HTERT RPE-1 (cell line): ENCODE measurements around the gene HOXC9.

Source experiments
- in situ Hi-C: fragments of 300-500 bp; cut with MboI; formaldehyde crosslinking; loops from 4 replicates; pipeline ENCODE4 v1.14.3; 2020; ENCODE audit warnings: low sequenced_read_pairs

The HOXC9 gene

DNA sequence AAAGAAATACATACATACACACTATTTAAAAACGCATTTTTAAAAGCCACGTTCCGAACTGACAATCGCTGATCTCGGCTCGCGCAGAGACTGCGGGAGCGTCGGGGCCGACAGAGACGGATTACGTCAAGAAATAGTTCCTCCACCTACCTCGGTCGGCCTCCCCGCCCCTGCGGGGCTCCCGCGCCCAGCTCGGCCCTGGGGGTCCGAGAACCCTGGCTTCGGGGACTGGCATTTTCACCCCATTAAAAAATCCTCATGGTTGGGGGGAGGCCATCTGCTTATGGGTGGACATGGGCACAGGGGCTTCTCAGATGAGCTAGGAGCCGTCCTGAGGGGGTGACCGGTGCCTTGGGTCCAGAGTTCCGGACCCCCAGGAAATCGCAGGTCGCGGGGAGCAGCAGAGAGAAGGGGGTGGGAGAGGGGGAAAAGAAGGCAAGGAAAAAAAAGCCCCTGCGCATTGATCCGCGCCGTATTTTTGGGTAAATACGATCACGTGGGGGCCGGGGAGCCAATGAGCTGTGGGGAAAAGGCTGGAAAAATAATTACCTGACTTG is 324 bp upstream of the HOXC9 start:
- in situ Hi-C loops = loop anchor here (25.0 kb wide), 1 partner anchor 213 kb away; no protein-coding TSS in a partner anchor

DNA sequence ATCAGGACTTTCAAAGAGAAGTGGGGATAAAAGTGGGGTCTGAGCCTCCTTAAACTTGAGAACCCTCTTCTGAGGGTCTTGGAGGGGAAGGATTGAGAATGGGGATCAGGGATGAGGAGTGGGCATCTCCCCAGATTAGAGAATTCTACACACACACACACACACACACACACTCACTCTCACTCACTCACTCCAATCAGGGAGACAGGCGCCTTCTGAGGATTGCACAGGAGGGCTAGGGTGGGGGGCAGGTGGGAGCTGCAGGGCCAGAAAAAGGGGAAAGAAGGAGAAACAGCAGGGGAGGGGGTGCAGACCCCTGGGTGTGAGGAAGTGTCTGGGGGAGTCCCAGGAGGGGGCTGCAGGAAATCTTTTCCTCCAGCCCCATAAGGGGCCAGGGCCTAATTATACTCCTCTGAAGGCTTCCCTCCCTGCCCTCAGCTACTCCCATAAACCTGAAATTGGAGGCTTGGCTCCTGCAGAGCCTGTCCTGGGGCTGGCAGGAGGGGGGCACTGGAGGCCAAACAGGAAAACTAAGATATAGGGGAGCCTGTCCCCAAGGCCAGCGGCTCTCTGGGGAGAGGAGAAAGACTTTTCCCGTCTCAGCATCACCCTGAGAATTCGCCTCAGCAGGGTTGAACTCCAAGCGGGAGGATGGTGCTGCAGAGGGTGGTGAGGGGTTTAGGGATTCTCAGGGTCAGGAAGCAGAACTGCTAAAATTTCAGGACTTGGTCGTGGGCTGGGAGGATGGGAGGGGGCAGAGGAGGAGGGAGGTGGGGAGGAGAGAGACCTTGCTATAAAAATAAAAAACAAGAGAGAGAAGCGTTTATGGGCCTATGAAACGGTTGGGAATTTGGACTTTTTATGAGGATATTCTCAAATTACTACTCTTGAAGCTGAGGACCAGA is 1.6 kb downstream of the HOXC9 start:
- in situ Hi-C loops = loop anchor here (25.0 kb wide), 1 partner anchor 211 kb away; no protein-coding TSS in a partner anchor

DNA sequence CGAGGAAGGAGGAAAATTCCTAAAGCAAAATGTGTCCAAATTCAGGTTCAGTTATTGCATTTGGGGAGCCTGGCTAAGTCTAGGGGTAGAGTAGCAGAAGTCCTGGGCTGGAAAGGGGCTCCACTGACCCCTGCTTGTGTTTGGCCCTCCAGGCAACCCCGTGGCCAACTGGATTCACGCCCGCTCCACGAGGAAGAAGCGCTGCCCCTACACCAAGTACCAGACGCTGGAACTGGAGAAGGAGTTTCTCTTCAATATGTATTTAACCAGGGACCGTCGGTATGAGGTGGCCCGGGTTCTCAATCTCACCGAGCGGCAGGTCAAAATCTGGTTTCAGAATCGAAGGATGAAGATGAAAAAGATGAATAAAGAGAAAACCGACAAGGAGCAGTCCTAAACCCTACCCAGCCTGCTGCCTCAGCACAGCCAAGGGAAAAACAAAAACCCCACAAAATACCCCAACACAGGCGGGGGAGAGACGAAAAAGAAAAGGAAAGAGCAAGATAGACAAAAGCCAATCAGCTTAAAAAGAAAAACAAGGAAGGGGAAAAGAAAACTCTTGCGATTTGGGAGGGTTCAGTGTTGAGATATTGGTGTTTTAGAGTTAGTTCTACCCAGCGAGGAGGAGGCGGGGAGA is 2.4 kb downstream of the HOXC9 start:
- in situ Hi-C loops = loop anchor here (25.0 kb wide), 1 partner anchor 210 kb away; no protein-coding TSS in a partner anchor

DNA sequence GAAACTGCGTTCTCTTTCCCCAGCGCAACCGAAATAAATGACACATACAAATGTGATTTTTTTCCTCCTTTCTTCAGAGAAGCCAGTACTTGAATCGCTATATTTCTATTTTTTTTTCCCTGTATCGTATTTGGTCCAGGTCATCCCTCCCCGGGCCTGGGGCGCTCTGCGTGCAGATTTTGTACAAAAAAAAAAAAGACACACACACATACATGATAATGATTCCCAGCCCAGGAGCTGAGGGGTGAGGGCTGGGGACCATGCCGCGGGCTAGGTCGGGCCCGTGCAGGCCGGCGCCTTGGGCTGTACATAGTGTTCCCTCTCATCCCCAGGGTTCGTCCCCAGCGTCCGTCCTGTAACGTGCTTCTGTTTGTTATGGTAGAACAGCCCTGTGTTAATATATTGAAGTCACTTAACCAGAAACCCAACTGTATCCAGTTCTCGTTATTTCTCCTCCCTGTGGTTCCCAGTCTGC is 3.0 kb downstream of the HOXC9 start:
- in situ Hi-C loops = loop anchor here (25.0 kb wide), 1 partner anchor 209 kb away; no protein-coding TSS in a partner anchor

DNA sequence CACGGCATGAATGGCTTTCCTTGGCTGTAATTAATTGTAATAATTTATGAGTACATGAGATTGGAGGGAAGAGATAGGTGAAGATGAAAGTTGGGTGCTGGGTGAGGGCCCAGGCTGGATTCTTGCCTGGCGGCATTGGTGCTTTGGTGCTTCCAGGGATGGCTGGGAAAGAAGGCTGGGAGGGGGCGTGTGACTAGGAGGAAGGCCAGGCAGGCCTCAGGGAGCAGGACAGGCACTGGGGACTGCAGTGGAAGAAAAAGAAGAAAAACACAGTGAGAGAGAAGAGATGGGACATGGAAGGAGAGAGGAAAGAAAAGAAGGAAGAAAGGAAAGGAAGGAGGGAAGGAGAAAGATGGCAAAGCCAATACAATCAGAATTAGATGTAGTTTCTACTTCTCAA is 3.7 kb downstream of the HOXC9 start:
- in situ Hi-C loops = loop anchor here (25.0 kb wide), 1 partner anchor 209 kb away; no protein-coding TSS in a partner anchor

DNA sequence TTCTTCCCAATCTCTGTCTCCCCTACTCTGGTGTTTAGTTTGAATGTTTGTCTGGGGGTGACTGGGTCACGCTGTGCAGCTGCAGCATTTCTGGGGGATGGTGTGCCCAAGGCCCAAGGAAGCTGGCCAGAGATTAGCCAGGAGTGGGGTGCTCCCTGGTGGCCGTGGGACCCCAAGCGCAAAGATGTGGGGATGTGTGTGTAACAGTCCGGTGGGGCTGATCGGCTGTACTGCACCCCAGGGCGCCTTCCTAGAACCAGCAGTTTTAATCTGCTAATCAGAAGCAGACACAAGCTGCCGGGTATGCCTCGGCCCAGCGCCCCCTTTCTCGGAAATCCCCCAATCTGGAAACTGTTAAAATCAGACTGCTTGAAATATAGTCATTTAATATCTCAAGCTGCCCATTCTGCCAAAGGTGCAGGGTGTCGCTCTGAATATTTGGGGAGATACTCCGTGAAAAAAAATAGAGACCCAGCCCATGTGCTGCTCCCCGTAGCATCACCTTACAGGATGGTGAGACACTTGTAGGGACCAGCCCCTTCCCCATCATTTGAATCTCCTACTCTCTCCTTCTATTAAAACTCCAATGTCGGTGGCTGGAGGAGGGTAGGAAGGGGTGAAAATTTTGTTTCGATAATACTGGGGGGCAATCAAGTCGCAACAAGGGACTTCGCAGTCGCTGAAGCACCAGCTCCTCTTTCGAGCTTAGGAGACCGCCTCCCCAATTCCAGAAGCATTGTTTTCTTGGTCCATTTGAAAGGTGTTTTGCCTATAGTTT is 4.3 kb downstream of the HOXC9 start:
- in situ Hi-C loops = loop anchor here (25.0 kb wide), 1 partner anchor 208 kb away; no protein-coding TSS in a partner anchor

DNA sequence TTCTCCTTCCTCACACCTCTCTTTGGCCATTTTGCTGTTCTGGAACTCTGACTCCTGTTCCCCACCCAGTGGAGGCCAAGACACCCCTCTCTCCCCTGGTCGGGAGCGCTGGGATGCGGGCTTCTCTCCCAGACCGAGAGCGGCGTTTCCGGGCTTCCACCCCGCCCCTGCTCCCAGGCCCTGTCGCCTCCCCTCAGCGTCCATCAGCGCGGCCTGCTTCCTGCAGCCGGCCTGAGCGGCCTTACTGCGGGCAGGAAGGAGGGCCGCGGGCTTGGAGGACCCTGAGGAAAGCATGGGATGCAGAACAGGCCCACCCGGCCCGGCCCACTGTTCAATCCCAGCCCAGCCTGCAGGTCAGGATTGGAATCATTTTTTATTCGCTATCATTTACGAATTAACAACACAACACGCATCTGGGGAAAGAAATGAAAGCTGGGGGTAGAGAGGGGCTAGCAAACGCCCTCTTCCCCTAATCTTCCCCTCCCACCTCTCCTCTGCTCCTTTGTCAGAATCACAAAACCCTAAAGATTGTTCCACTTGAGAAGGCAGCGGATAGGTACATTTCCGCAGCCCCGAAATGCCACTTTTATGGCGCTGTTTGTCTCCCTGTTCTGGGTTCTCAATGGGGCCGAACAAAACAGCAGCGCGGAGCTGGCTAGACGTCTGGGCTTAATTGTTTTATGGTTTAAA is 5.0 kb downstream of the HOXC9 start:
- in situ Hi-C loops = loop anchor here (25.0 kb wide), 1 partner anchor 207 kb away; no protein-coding TSS in a partner anchor

DNA sequence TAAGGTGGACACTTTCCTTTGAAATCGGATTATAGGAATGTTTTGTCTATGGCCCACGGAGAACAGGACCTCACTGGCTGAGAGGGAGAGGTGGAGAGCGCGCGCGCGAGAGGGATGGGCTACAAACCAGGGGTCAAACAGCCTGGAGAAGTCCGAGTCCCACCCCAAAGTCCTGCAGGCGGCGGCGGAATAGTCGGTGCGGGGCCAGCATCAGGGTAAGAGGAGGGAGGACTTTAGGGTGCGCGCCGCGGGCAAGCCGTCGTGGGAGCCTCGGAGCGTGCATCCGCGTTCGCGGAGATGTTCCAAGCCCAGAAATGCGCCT is 5.5 kb downstream of the HOXC9 start:
- in situ Hi-C loops = loop anchor here (25.0 kb wide), 1 partner anchor 207 kb away; no protein-coding TSS in a partner anchor

DNA sequence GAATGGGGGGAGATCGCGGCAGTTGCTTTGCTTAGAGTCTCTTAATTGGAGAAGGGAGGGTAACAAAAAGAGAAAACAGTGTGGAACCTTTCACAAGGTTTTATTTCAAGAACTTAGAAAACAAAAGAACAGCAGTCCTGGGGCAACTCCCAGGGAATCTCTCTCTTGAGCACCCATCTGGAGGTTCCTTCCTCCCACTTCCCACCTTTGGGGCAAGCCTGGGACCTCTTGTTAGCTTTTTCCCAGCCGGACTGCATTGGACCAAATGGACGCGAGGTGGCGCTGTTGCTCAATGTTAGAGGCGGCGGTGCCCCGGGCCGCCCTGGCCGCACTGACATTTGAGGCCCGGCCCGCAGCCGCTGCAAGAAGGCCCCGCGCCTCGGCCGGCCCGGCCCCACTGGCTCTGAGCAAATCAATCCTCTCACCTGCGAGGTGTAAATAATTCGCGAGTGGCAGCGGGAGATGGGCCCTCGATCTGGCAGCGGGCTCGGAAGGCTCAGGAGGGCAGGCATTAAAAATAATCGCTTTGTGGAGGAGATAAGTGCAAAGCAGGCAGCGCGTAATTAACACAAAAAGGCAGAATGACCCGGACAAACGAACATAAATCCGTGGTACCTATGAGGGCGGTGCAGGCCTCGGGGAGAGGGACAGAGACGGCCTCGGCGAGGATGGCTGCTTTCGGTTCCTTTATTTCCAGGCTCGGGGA is 6.0 kb downstream of the HOXC9 start:
- in situ Hi-C loops = loop anchor here (25.0 kb wide), 1 partner anchor 206 kb away; no protein-coding TSS in a partner anchor

DNA sequence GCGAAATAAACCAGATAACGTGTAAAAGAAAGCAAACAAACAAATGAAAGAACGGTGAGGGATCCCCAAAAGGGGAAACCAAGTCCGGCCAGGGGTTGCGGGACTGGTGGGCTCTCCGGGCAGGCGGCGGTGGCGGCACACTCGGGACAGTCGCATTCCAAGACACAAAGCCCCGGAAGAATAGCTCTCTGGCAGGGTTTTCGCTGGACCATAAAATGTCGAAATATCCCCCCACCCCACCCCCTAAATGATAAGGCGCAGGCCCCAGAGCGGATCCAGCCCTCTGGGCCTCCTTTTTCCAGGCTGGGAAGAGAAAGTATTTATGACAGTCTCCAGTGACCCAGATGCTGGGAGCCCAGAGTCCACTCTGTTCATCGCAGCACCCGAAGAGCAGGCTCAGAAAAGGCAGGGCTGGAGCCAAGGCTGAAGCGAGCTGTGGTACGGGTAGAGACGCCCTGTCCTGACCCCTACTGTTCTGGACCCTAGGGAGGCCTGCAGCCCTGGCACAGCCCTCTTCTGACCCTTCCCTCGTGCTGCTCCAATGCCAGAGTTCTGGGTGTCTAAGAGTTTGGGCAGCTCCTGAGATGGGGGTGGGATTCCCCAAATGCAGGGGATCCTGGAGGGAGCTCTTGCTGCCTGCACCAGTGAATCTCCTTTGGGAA is 6.7 kb downstream of the HOXC9 start:
- in situ Hi-C loops = loop anchor here (25.0 kb wide), 1 partner anchor 206 kb away; no protein-coding TSS in a partner anchor

DNA sequence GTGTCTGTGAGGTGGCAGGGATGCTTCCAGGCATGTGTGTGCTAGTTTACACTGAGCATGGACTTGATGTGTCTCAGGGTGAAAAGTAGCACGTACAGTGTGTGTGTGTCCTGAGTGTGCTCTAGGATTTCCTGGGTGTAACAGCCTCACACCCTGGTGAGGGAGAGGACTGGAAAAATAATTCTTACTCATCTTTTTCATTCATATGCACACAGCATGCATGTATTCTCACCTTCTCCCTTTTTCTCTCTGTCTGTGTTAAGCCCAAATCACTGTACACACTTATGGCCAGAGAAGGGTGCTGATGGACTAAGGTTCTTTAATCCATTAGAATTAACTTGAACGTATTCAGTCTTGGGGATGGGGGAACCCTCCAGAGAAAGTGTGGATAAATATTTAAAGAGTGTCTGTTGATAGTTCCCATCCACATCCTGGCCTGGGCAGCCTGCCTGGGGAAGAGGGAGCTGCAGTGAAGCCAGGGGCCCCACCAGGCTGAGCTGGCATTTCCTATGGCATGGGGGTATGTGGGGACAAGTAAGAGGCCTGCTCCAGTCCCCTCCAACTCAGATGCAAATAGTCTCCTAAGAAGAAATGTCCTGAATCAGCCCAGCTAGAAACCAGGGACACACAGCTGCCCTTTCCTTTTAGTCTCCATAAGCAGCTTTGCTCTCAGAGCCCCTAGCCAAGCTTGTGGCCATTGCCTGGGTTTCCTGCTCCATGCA is 7.7 kb downstream of the HOXC9 start:
- in situ Hi-C loops = loop anchor here (25.0 kb wide), 1 partner anchor 205 kb away; no protein-coding TSS in a partner anchor

DNA sequence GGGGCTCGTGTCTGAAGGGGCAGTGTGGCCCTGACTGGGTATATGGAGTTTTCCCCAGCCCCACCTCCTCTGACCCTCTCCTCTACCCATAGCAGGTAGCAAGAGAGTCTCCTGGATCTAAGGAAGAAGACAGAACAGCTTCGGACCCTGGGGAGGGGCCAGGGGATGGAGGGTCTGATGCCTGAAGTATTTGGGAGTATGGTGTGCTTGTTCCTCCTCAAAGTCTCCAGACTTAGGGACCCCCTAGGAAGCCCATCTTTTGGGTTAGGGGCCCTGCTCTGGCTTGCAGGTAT is 8.2 kb downstream of the HOXC9 start:
- in situ Hi-C loops = loop anchor here (25.0 kb wide), 1 partner anchor 204 kb away; no protein-coding TSS in a partner anchor

DNA sequence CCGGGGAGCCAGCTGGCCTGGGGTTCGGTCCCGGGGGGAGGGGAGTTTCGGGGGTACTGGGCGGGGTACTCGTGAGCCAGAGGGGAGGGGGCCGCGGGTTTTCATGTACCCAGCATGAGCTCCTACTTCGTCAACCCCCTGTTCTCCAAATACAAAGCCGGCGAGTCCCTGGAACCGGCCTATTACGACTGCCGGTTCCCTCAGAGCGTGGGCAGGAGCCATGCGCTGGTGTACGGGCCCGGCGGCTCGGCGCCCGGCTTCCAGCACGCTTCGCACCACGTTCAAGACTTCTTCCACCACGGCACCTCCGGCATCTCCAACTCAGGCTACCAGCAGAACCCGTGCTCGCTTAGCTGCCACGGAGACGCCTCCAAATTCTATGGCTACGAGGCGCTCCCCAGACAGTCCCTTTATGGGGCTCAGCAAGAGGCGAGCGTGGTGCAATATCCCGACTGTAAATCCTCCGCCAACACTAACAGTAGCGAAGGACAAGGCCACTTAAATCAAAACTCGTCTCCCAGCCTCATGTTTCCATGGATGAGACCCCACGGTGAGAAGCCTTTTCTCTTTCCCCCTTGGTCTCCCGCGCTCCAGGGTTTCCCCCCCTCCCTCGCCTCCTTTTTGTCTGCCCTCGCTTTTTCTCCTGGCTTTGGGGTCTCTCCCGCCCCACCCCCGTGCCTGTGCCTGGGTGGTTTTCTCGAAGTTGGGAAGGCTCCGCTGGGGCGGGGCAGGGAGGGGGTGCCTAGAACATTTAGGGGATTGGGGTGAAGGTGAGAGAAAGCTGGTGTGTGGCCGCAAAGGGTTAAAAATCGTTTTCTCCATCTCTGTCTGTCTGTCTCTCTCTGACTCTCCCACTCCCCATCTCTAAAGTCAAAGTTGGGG is 9.5 kb downstream of the HOXC9 start:
- in situ Hi-C loops = loop anchor here (25.0 kb wide), 1 partner anchor 203 kb away; no protein-coding TSS in a partner anchor

DNA sequence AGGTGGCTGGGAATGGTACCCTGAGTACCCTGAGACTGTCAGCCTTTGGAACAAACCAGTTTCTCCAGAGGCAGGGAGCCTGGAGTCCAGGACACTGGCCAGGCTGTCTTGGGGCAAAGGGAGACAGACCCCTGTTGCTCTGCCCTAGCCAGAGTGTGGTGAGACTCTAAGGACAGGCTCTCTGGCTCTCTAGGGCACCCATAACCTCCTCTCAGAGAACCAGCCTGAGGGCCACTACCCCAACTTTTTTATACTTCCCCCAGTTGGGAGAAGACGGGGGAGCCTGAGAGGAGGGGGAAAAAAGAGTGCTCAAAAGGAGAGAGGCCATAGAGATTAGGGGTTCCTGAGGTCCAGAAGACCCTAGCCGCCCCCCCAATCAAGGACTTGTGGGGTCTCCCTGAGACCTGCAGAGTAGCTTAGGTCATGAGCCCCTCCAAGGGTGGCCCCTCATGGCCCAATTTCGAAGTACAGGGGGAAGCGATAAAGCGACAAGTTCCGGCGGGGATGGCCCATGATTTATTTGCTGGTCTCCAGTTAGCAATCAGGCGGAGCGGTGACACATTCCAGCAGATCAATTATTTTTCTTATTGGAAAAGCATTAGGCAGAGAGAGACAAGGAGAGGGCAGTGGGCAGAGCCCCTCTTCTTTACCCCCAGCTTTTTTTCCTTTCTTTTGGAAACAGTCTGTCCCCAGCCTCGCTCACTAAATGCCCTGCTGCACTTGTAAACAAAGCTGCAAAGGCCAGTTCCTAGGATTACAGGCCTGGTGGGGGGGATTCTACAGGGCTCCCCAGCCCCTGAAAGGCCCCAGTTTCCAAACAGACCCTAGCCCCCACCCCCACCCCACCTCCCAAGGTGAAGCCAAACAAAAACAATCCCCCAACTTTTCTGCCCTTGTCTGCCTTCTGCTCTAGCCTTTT is 10.4 kb downstream of the HOXC9 start:
- in situ Hi-C loops = loop anchor here (25.0 kb wide), 1 partner anchor 202 kb away; no protein-coding TSS in a partner anchor

DNA sequence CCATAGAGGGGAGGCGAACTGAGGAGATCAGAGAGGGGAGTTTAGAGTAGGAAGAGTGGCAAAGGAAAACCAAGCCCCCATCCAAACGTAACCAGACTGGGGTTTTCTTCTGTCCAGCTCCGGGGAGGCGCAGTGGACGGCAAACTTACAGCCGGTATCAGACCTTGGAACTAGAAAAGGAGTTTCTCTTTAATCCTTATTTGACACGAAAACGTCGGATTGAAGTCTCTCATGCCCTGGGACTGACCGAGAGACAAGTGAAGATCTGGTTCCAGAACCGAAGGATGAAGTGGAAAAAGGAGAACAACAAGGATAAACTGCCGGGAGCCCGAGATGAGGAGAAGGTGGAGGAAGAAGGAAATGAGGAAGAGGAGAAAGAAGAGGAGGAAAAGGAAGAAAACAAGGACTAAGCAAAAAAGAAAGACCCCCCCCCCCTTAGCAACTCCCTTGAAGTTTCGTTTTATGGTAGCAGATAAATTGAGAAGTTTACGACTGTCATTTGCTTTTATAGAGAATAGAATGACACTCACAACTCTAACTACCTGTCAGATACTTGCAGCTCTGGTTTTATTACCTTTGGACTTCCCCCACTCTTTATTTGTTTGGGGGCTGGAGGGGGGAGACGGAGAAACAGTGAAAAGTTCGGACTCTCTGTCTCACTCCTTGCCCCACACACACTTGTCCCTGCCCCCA is 11.2 kb downstream of the HOXC9 start:
- in situ Hi-C loops = loop anchor here (25.0 kb wide), 1 partner anchor 201 kb away; no protein-coding TSS in a partner anchor
